Upper lobe of left lung (tissue), 4 donors: ENCODE data around the gene EBF3.

Source experiments
- CTCF ChIP-seq, 6 experiments: fragments of 450-650 bp in 4 of 6; fragments of 200-600 bp in 2 of 6; sonication (generic) in 2 of 6; IDR thresholded peaks; one replicate each; pipeline ENCODE4 v1.5.1; 2016 to 2019; ENCODE audit warnings: antibody characterized with exemption in 6 of 6
- POLR2AphosphoS5 ChIP-seq, 2 donors: sonication (generic); formaldehyde crosslinking; IDR thresholded peaks; one replicate each; pipeline ENCODE4 v1.5.1; 2017; ENCODE audit warnings: antibody characterized with exemption in 2 of 2

- TF ChIP-seq CTCF (IDR thresholded peaks at IDR 0.05) (no peak), POLR2AphosphoS5 (IDR thresholded peaks at IDR 0.05) (no peak)
These were observed 122.5 kb downstream of the EBF3 start for GRCh38 chr10:129841590-129841989.
